Psoas muscle (tissue), 8 donors: ENCODE data around the gene HLA-G. TPM values are rescaled to one million over a fixed set of nuclear protein-coding genes. Genes with fewer than 3 reads are reported as not detected.

Experiments
- ATAC-seq, 4 donors: fragments of 200-7000 bp; cut with Tn5 transposase; one replicate each; pipeline ENCODE4 v1.9.1; 2020; ENCODE audit warnings: moderate library complexity in 3 of 4, mild to moderate bottlenecking in 2 of 4
- DNase-seq, 2 donors: peaks; one replicate each; pipeline ENCODE4 v3.0.0-alpha.2; 2020
- H3K27ac ChIP-seq: fragments of 200-600 bp; one replicate; pipeline ENCODE4 v1.8.0; 2022
- H3K27me3 ChIP-seq, 3 donors: fragments of 200-600 bp in 1 of 3; one replicate each; pipeline versions ENCODE4 v1.6.1 to v1.8.0; 2013 to 2022; ENCODE audit warnings: low read length in 2 of 3, mild to moderate bottlenecking in 2 of 3, moderate library complexity in 1 of 3; ENCODE audit not compliant: insufficient read depth in 3 of 3
- H3K36me3 ChIP-seq, 2 donors: fragments of 200-600 bp in 1 of 2; one replicate each; pipeline versions ENCODE4 v1.6.1 to v1.8.0; 2013 to 2022; ENCODE audit warnings: low read depth in 1 of 2, mild to moderate bottlenecking in 1 of 2, moderate library complexity in 1 of 2; ENCODE audit not compliant: insufficient read depth in 1 of 2
- H3K4me1 ChIP-seq: fragments of 200-600 bp; one replicate; pipeline ENCODE4 v1.8.0; 2022
- H3K4me3 ChIP-seq: fragments of 200-600 bp; one replicate; pipeline ENCODE4 v1.8.0; 2022; ENCODE audit warnings: mild to moderate bottlenecking
- H3K9me3 ChIP-seq: fragments of 200-600 bp; one replicate; pipeline ENCODE4 v1.8.0; 2022
- WGBS, 3 donors: extraction: QIAGEN DNeasy Blood & Tissue Kit; methylation state at CpG; one replicate each; pipeline versions ENCODE4 v1.1.6 to v1.1.7; 2013; 5-methylcytosine and 5-hydroxymethylcytosine counted together
- intact Hi-C, 2 donors: fragments of 100-400 bp; cut with DNase I; formaldehyde crosslinking; loops; one replicate each; pipeline versions ENCODE4 v1.11.0 to v1.14.2; 2022
- polyA plus RNA-seq, 3 donors: library from polyadenylated mRNA; stranded (reverse); fragments of 200-250 nt; gene quantifications; one replicate each; pipeline ENCODE4 v1.2.3, GENCODE V29; 2013
- total RNA-seq, 4 donors: library from RNA; stranded (reverse); fragmentation: NEBNext Ultra II Directional in 2 of 4; extraction: Animal tissue kit (Norgen Biotek cat#: 25700) in 2 of 4; gene quantifications; one replicate each; pipeline versions ENCODE4 v1.2.1 to v1.2.4, GENCODE V29; 2021 to 2023
- TF ChIP-seq, protein P1 (sequence below): fragments of 200-600 bp; IDR thresholded peaks from one replicate; pipeline ENCODE4 v1.8.0; 2022; ENCODE audit warnings: antibody characterized with exemption
- donor health status: healthy with polysubstance abuse.
- donor health status: DM: no; HTN: no; CAD: no; lungs with moderate emphysema.
- donor health status: Bipolar disorder and iron deficiency.
- donor health status: healthy.
- donor health status: DM: yes; HTN: yes; CAD: no.
- donor health status: DM: no; HTN: no; CAD: no.
- donor health status: DM: no; HTN: no; CAD: no.
- donor health status: DM: yes; HTN: yes; CAD: no.

The HLA-G gene
- total and polyA plus RNA-seq, 7 donors: 0.15 to 0.42 TPM; not detected in 5

DNA sequence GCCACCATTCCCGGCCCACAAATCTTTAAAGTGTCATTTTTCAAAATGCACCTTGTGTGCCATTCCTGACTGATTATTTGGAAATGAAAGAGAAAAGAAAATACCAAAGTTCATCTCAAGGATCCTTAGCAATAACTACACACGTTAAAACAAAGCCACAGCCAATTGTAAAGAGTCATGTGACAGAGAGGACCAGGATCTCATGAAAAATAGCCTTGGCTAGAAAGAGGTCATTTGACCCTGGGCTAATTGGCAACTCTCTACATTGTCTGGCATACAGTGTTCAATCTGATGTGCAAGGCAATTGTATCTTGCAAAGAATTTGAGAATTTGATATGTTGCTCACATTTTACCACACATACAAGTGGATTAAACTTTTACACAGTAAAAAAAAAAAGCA lies 31.6 kb upstream of the HLA-G start:
- H3K9me3 ChIP-seq: no peaks in the 10 kb centered on the region
- DNase-seq: no peak
- WGBS, 3 donors: 41 to 53% (median 46%) methylated on average over 2 of the region's 2 CpGs
- intact Hi-C loops: no loop called here
- H3K27ac ChIP-seq: no peak overlapping the region
- no peaks in the 10 kb centered on the region for H3K36me3 ChIP-seq
- no peak overlapping the region for H3K4me3 ChIP-seq
- no peak for ATAC-seq
- H3K27me3 ChIP-seq: peaks cover 0 to 51% (median 9%) of the 10 kb centered on the region in 3 donors
- peaks cover 2% of the 10 kb centered on the region for H3K4me1 ChIP-seq
- TF ChIP-seq, protein P1, sequence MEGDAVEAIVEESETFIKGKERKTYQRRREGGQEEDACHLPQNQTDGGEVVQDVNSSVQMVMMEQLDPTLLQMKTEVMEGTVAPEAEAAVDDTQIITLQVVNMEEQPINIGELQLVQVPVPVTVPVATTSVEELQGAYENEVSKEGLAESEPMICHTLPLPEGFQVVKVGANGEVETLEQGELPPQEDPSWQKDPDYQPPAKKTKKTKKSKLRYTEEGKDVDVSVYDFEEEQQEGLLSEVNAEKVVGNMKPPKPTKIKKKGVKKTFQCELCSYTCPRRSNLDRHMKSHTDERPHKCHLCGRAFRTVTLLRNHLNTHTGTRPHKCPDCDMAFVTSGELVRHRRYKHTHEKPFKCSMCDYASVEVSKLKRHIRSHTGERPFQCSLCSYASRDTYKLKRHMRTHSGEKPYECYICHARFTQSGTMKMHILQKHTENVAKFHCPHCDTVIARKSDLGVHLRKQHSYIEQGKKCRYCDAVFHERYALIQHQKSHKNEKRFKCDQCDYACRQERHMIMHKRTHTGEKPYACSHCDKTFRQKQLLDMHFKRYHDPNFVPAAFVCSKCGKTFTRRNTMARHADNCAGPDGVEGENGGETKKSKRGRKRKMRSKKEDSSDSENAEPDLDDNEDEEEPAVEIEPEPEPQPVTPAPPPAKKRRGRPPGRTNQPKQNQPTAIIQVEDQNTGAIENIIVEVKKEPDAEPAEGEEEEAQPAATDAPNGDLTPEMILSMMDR: no peak

DNA sequence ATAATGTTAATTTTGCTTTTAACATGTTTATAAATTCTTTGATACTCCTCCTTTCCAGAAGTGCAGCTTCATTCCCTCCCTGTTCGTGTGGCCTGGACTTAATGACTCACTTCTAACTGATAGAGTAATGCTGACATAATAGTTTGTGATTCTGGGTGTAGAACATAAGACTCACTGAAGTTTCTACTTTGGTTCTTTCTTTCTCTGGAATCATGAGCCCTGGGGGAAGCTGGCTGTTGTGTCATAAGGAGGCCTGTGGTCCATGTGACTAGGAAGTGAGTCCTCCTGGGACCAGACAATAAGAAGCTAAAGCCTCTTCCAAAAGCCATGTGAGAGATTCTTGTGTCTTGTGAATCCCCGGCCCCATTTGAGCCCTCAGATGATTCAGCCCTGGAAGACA lies 30.5 kb upstream of the HLA-G start:
- H3K4me3 ChIP-seq: no peak overlapping the region
- no peak overlapping the region for H3K27ac ChIP-seq
- WGBS, 3 donors: 20 to 54% (median 30%) methylated on average over 2 of the region's 2 CpGs
- H3K27me3 ChIP-seq: peaks cover 0 to 44% (median 4%) of the 10 kb centered on the region in 3 donors
- DNase-seq: no peak
- no peak for ATAC-seq
- H3K4me1 ChIP-seq: peaks cover 2% of the 10 kb centered on the region
- no peaks in the 10 kb centered on the region for H3K36me3 ChIP-seq
- TF ChIP-seq, protein P1: no peak
- intact Hi-C loops: no loop called here
- no peaks in the 10 kb centered on the region for H3K9me3 ChIP-seq

DNA sequence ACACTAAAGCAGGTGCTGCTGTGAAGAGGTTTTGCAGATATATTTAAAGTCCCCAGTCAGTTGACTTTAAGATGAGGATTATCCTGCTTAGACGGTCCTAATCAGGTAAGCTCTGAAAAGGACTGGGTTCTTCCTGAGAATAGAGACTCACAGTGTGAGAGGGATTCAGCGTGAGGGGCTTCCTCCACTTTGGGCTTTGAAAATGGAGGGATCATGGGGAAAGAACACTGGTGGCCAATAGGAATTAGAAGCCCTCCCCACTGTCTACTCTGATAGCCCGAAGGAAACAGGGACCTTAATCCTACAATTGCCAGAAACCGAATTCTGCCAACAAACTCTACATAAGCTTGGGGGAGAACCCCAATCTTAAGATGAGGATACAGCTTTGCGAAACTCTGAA lies 29.7 kb upstream of the HLA-G start:
- intact Hi-C loops: no loop called here
- WGBS, 3 donors: 77 to 82% (median 82%) methylated on average over 5 of the region's 5 CpGs
- Histone ChIP-seq H3K9me3 (no peaks in the 10 kb centered on the region), H3K4me3 (no peak overlapping the region), H3K4me1 (no peaks in the 10 kb centered on the region), H3K27me3 (peaks cover 0 to 36% (median 4%) of the 10 kb centered on the region in 3 donors), H3K36me3 (no peaks in the 10 kb centered on the region), H3K27ac (no peak overlapping the region)
- no peak for ATAC-seq
- no peak for DNase-seq
- TF ChIP-seq, protein P1: no peak

DNA sequence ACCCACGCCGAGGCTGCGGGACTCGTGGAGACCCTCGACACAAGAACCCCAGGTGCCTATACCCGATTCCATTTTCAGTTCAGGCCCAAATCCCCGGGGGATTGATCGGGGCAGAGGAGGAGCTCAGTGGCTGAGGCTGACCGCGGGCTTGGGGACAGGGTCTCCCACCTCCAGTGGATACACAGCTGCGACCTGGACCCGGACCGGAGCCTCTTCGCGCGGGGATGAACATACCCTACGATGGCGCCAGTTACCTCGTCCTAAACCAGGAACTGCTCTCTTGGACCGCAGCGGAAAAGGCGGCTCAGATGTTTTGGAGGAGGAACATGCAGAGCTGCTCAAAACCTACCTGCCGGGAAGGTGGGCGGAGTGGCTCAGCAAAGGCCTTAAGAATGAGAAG lies 27.4 kb upstream of the HLA-G start:
- 85 to 87% (median 87%) methylated on average over 24 of the region's 24 CpGs for WGBS, 3 donors

More for the DNA sequence above, 27.4 kb upstream of the HLA-G start:
- intact Hi-C loops: no loop called here
- Histone ChIP-seq H3K4me3 (no peak overlapping the region), H3K36me3 (no peaks in the 10 kb centered on the region), H3K27me3 (peaks cover 0 to 14% (median 0%) of the 10 kb centered on the region in 3 donors), H3K4me1 (no peaks in the 10 kb centered on the region), H3K9me3 (no peaks in the 10 kb centered on the region), H3K27ac (no peak overlapping the region)
- TF ChIP-seq, protein P1: no peak
- DNase-seq (no peak), ATAC-seq (no peak)
